ENCODE results near the gene NKTR.

Gene NKTR

DNA sequence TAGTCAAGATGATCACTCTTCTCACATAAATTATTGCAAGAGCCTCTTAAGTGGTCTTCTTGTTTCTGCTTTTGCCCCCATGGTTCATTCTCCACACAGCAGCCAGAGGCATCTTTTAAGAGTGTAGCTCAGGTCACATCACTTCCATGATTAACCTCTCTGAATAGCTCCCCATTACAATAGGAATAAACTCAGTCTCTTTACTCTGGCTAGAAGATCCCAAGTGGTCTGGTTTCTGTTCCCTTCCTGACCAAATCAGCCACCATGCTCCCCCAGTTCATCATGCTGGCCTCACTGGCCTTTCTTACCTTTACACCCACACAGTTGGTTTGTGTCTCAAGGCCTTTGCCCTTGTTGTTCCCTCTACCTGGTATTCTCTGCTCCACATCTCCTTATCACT is 93.9 kb downstream of the NKTR start:
- DNase-seq (ENCODE audit: low read depth) = no peak

DNA sequence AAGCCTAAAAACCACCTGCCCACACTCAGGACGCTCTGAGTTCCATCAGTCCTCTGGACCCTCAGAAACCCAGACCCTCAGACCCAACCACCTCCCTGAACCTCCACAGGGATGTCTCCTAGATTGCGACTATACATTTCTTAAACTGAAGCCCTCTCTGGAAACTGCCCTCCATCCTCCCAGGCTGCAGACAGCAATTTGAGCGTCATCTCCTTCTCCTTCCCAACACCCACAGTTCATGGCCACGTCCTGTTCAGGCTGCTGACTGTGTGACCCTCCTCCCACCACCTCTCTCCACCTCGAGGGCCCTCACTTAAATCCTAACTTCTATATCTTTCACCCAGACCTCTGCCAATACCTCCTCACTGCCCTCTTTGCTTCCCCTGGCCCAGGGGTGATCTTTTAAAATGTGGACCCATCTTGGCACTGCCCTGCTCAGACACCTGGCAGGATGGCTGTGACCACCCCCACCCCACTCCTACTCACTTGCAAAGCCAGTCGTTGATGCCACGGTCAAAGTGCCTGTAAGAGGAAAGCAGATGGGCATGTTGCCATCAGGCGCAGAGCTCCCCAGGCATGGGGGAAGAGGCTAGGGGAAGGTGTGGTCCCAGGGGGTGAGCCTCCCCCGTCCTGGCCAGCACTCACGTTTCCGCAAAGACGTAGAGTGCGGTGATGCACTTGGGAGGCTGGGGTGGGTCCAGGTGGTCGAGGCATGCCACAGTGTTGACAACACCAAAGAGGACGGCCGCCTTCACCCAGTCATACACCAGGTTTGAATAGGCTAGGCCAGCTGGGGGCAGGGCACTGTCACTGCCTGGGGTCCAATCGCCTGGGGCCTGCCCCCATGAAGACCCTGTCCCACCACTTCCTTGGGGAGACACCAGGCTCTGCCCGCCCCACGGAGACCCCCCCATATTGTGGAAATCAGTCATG is 96.1 kb downstream of the NKTR start:
- DNase-seq (ENCODE audit: low read depth) = no peak

DNA sequence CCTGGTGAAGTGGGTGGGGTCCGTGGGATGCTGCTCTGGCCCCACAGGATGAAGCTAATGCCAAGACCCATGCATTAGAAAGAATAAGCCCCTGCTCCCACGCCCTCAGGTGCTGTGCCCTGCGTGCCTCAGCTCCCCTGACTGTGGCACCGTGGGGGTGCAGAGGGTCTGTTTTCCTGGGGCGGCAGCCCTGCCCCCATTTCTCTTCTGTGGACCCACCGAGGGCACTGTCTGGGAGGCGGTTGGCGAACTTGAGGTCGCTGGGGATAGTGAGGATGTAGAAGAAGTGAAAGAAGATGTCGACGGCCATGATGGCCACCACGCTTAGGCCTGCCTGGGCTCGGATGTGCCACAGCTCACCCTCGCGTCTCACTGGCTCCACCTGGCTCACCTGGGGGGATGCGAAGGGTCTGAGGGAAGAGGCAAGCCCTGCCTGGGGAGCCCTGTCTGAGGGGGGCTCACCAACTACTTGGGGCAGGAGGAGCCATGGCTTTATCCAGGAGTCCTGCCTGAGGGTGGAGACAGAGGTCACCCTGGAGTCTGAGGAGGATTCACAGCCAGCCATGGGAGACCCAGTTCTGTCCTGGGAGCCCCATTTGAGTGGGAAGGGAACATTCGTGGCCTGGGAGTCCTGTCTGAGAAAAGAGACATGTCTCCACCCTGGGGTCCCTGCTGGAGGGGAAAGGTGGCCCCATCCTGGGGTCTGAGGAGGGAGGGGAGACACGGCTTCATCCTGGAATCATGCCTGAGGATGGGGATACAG is 97.0 kb downstream of the NKTR start:
- no peak for DNase-seq (ENCODE audit: low read depth)
